HepG2 (cell line): ENCODE measurements around the gene BCL2L11. TPM values are rescaled to one million over a fixed set of nuclear protein-coding genes. Genes with fewer than 3 reads are reported as not detected.

Experiments used
- ATF7-NPFF ChIP-seq: sonication (generic); formaldehyde crosslinking; IDR thresholded peaks from 2 replicates; pipeline ENCODE4 v1.8.1; 2023; ENCODE audit warnings: mild to moderate bottlenecking, low read depth, missing genetic modification reagents, moderate library complexity
- ELF1 ChIP-seq: sonication (generic); formaldehyde crosslinking; IDR thresholded peaks from 2 replicates; pipeline ENCODE4 v1.4.0; 2020; ENCODE audit warnings: missing genetic modification reagents
- ELF3 ChIP-seq: IDR thresholded peaks from 2 replicates; pipeline ENCODE4 v1.6.1; 2016; ENCODE audit warnings: missing genetic modification reagents, missing compliant biosample characterization
- ETV5 ChIP-seq: IDR thresholded peaks from 2 replicates; pipeline ENCODE4 v1.6.1; 2018; ENCODE audit warnings: missing biosample characterization, missing genetic modification reagents, inconsistent platforms, borderline replicate concordance
- FLYWCH1 ChIP-seq: sonication (generic); formaldehyde crosslinking; IDR thresholded peaks from 2 replicates; pipeline ENCODE4 v1.8.1; 2023; ENCODE audit warnings: mild to moderate bottlenecking, missing genetic modification reagents
- FOXO1 ChIP-seq: sonication (generic); formaldehyde crosslinking; IDR thresholded peaks from 2 replicates; pipeline ENCODE4 v1.4.0; 2020; ENCODE audit warnings: missing genetic modification reagents
- HNF1B ChIP-seq: sonication (generic); formaldehyde crosslinking; IDR thresholded peaks from 2 replicates; pipeline ENCODE4 v1.5.1; 2020; ENCODE audit warnings: mild to moderate bottlenecking, moderate library complexity, missing genetic modification reagents
- HOXA3 ChIP-seq: sonication (generic); formaldehyde crosslinking; IDR thresholded peaks from 2 replicates; pipeline ENCODE4 v1.5.0; 2020; ENCODE audit warnings: missing genetic modification reagents
- JARID2 ChIP-seq: sonication (generic); formaldehyde crosslinking; IDR thresholded peaks from 2 replicates; pipeline ENCODE4 v1.8.1; 2023; ENCODE audit warnings: missing genetic modification reagents, inconsistent platforms; ENCODE audit not compliant: insufficient replicate concordance
- KAT8 ChIP-seq: IDR thresholded peaks from 2 replicates; pipeline ENCODE4 v1.6.1; 2016; ENCODE audit warnings: missing genetic modification reagents, missing compliant biosample characterization
- PTBP1 ChIP-seq: fragments of 200-400 bp; formaldehyde crosslinking; IDR thresholded peaks from 2 replicates; pipeline ENCODE4 v1.6.1; 2018; ENCODE audit warnings: low read length, low read depth; ENCODE audit not compliant: poor library complexity, severe bottlenecking
- SETDB1 ChIP-seq: sonication (generic); formaldehyde crosslinking; IDR thresholded peaks from 2 replicates; pipeline ENCODE4 v1.5.1; 2020; ENCODE audit warnings: missing genetic modification reagents, mild to moderate bottlenecking, borderline replicate concordance
- TGIF2 ChIP-seq: IDR thresholded peaks from 2 replicates; pipeline ENCODE4 v1.6.1; 2016; ENCODE audit warnings: control low read depth, missing compliant biosample characterization
- THAP11 ChIP-seq: IDR thresholded peaks from 2 replicates; pipeline ENCODE4 v1.6.1; 2016; ENCODE audit warnings: missing biosample characterization, missing genetic modification reagents
- TSC22D2 ChIP-seq: sonication (generic); formaldehyde crosslinking; IDR thresholded peaks from 2 replicates; pipeline ENCODE4 v1.5.1; 2020; ENCODE audit warnings: missing genetic modification reagents, mild to moderate bottlenecking, borderline replicate concordance
- ZBTB33 ChIP-seq: sonication (generic); formaldehyde crosslinking; IDR thresholded peaks from 2 replicates; pipeline ENCODE4 v1.4.0; 2020; ENCODE audit warnings: missing genetic modification reagents
- ZC3H4 ChIP-seq: sonication (generic); formaldehyde crosslinking; IDR thresholded peaks from 2 replicates; pipeline ENCODE4 v1.4.0; 2020; ENCODE audit warnings: missing genetic modification reagents, borderline replicate concordance
- ZMYM4 ChIP-seq: sonication (generic); formaldehyde crosslinking; IDR thresholded peaks from 2 replicates; pipeline ENCODE4 v1.8.1; 2023; ENCODE audit warnings: mild to moderate bottlenecking, missing genetic modification reagents
- ZNF160 ChIP-seq: sonication (generic); formaldehyde crosslinking; IDR thresholded peaks from 2 replicates; pipeline ENCODE4 v1.8.0; 2022; ENCODE audit warnings: mild to moderate bottlenecking, inconsistent platforms, missing genetic modification reagents
- ZNF234 ChIP-seq: sonication (generic); formaldehyde crosslinking; conservative IDR thresholded peaks from 2 replicates; pipeline ENCODE4 v1.5.1; 2020; ENCODE audit warnings: mild to moderate bottlenecking, missing genetic modification reagents
- ZNF605 ChIP-seq: sonication (generic); formaldehyde crosslinking; IDR thresholded peaks from 2 replicates; pipeline ENCODE4 v1.8.0; 2022; ENCODE audit warnings: mild to moderate bottlenecking, missing genetic modification reagents
- ZNF629 ChIP-seq: sonication (generic); formaldehyde crosslinking; conservative IDR thresholded peaks from 2 replicates; pipeline ENCODE4 v1.5.0; 2020; ENCODE audit warnings: missing genetic modification reagents
- ZNF687 ChIP-seq: sonication (generic); formaldehyde crosslinking; IDR thresholded peaks from 2 replicates; pipeline ENCODE4 v1.5.1; 2020; ENCODE audit warnings: mild to moderate bottlenecking, missing genetic modification reagents, moderate library complexity
- polyA plus RNA-seq, 8 experiments: library from polyadenylated mRNA; depleted of rRNA in 3 of 8; stranded (reverse) in 7 of 8; unstranded in 1 of 8; fragments of >200 nt; fragmentation: Illumina TruSeq in 4 of 8; extraction: Trizol in 4 of 8; gene quantifications; 2 replicates each; pipeline versions ENCODE4 v1.2.1 to v1.2.3, GENCODE V29; 2011 to 2016; ENCODE audit warnings: low read depth in 4 of 8, missing spikeins in 1 of 8, mixed read lengths in 1 of 8; ENCODE audit not compliant: insufficient read depth in 1 of 8
- total RNA-seq, 5 experiments: library from RNA; depleted of rRNA; stranded (reverse); fragments of >200 nt; fragmentation: Illumina TruSeq; extraction: Trizol; gene quantifications; 2 replicates each; pipeline ENCODE4 v1.2.3, GENCODE V29; 2016; ENCODE audit warnings: low read depth in 1 of 5

Gene BCL2L11
- total and polyA plus RNA-seq, 2 of the 13 experiments (the other 11 are each of a cell fraction or from before 2014, with no cell fraction given) = 6.1 to 9.7 TPM

- TF ChIP-seq ZNF605 (CRISPR knock-in tag) (peak; percentile 63; the same call in 1 of the 2 replicates), HNF1B (CRISPR knock-in tag) (peak; percentile 82), ELF1 (CRISPR knock-in tag) (peak; percentile 84), KAT8 (CRISPR knock-in tag) (0 out of 2 replicates have a peak, but pooled peaks have one; percentile 56), ZNF160 (CRISPR knock-in tag) (no peak), ELF3 (CRISPR knock-in tag) (peak; percentile 89), ZNF234 (no peak), JARID2 (CRISPR knock-in tag) (no peak), PTBP1 (no peak), HOXA3 (CRISPR knock-in tag) (peak; percentile 6; the same call in 1 of the 2 replicates), ZNF687 (CRISPR knock-in tag) (peak; percentile 63), ZMYM4 (CRISPR knock-in tag) (peak; percentile 73), ETV5 (CRISPR knock-in tag) (peak; percentile 70), TGIF2 (CRISPR knock-in tag) (peak; percentile 68), ZBTB33 (CRISPR knock-in tag) (peak; percentile 75), SETDB1 (CRISPR knock-in tag) (no peak), FOXO1 (CRISPR knock-in tag) (0 out of 2 replicates have a peak, but pooled peaks have one; percentile 52), ZNF629 (CRISPR knock-in tag) (no peak), THAP11 (CRISPR knock-in tag) (peak; percentile 57; the same call in 1 of the 2 replicates), ATF7-NPFF (CRISPR knock-in tag) (no peak), TSC22D2 (CRISPR knock-in tag) (peak; percentile 89; the same call in 1 of the 2 replicates), FLYWCH1 (CRISPR knock-in tag) (no peak), ZC3H4 (CRISPR knock-in tag) (no peak)
Measured at GRCh38 chr2:111116843-111117597, 3.7 kb upstream of the BCL2L11 start (continued).
